MM.1S (cell line): ENCODE measurements around the gene SEMA4A.
A peak's percentile ranks its signal among the peaks of the same experiment; 100 is the strongest.

ENCODE experiments used
- DNase-seq: peaks from one replicate; pipeline ENCODE4 v3.0.0-alpha.2; 2015
- H2AFZ ChIP-seq: fragments of 300-600 bp; sonication (generic); 2 replicates; pipeline ENCODE4 v1.6.0; 2016; ENCODE audit warnings: antibody characterized with exemption, low read length
- H3F3A ChIP-seq: fragments of 300-600 bp; sonication (generic); 2 replicates; pipeline ENCODE4 v1.6.1; 2016; ENCODE audit warnings: mild to moderate bottlenecking, antibody characterized with exemption, low read length, moderate library complexity, mixed read lengths; ENCODE audit not compliant: insufficient read depth
- H3K27ac ChIP-seq: fragments of 300-600 bp; sonication (generic); 2 replicates; pipeline ENCODE4 v1.5.1; 2016; ENCODE audit warnings: mild to moderate bottlenecking, low read length
- H3K27me3 ChIP-seq: fragments of 300-600 bp; sonication (generic); replicated peaks from 2 replicates; pipeline ENCODE4 v1.6.0; 2016; ENCODE audit warnings: low read length; ENCODE audit not compliant: insufficient read depth
- H3K36me3 ChIP-seq: fragments of 300-600 bp; sonication (generic); replicated peaks from 2 replicates; pipeline ENCODE4 v1.6.1; 2016; ENCODE audit warnings: mild to moderate bottlenecking, low read length, mixed read lengths; ENCODE audit not compliant: insufficient read depth
- H3K4me1 ChIP-seq: fragments of 300-600 bp; sonication (generic); 2 replicates; pipeline ENCODE4 v1.6.1; 2016; ENCODE audit warnings: low read length, mixed read lengths
- H3K4me2 ChIP-seq: fragments of 300-600 bp; sonication (generic); 2 replicates; pipeline ENCODE4 v1.6.0; 2016; ENCODE audit warnings: low read depth, low read length
- H3K4me3 ChIP-seq: fragments of 300-600 bp; sonication (generic); 2 replicates; pipeline ENCODE4 v1.5.1; 2016; ENCODE audit warnings: low read length, mixed read lengths
- H3K79me2 ChIP-seq: fragments of 300-600 bp; sonication (generic); 2 replicates; pipeline ENCODE4 v1.6.1; 2016; ENCODE audit warnings: mixed run types, low read length, mixed read lengths
- H3K9ac ChIP-seq: fragments of 300-600 bp; sonication (generic); 2 replicates; pipeline ENCODE4 v1.6.1; 2016; ENCODE audit warnings: low read length, mixed read lengths
- H3K9me2 ChIP-seq: fragments of 300-600 bp; sonication (generic); replicated peaks from 2 replicates; pipeline ENCODE4 v1.6.1; 2016; ENCODE audit warnings: mild to moderate bottlenecking, low read length, mixed read lengths; ENCODE audit not compliant: insufficient read depth
- H3K9me3 ChIP-seq: fragments of 300-600 bp; sonication (generic); replicated peaks from 2 replicates; pipeline ENCODE4 v1.6.1; 2016; ENCODE audit warnings: mild to moderate bottlenecking, low read length, mixed read lengths; ENCODE audit not compliant: insufficient read depth
- H4K20me1 ChIP-seq: fragments of 300-600 bp; sonication (generic); 2 replicates; pipeline ENCODE4 v1.6.1; 2016; ENCODE audit warnings: mild to moderate bottlenecking, low read length, moderate library complexity, mixed read lengths; ENCODE audit not compliant: insufficient read depth
- CTCF ChIP-seq: fragments of 300-600 bp; sonication (generic); IDR thresholded peaks from 2 replicates; pipeline ENCODE4 v1.5.1; 2016; ENCODE audit warnings: antibody characterized with exemption, low read length, mixed read lengths
- EZH2 ChIP-seq: fragments of 300-600 bp; sonication (generic); optimal IDR thresholded peaks from 2 replicates; pipeline ENCODE3; 2017; ENCODE audit warnings: low read depth, mild to moderate bottlenecking, antibody characterized with exemption, low read length, mixed read lengths
- EZH2phosphoT487 ChIP-seq: fragments of 300-600 bp; sonication (generic); IDR thresholded peaks from 2 replicates; pipeline ENCODE4 v1.6.1; 2018; ENCODE audit warnings: antibody characterized with exemption, low read length

The SEMA4A gene

GRCh38 chr1:156128654-156129597, 24.5 kb upstream of the SEMA4A start:
- H3K27ac ChIP-seq: no peak overlapping the region
- no peaks in the 10 kb centered on the region for H3K36me3 ChIP-seq
- no peaks in the 10 kb centered on the region for H3K9me2 ChIP-seq
- no peaks in the 10 kb centered on the region for H3K79me2 ChIP-seq
- no peaks in the 10 kb centered on the region for H3K9me3 ChIP-seq
- no peak for DNase-seq
- H4K20me1 ChIP-seq: no peaks in the 10 kb centered on the region
- H3K4me2 ChIP-seq: no peak overlapping the region
- TF ChIP-seq CTCF: no peak
- no peak overlapping the region for H2AFZ ChIP-seq
- no peaks in the 10 kb centered on the region for H3K27me3 ChIP-seq
- peaks cover 32% of the 10 kb centered on the region for H3K4me1 ChIP-seq
- no peak overlapping the region for H3K9ac ChIP-seq
- peaks cover 8% of the 10 kb centered on the region; the same call in 1 of the 2 replicates for H3F3A ChIP-seq
- H3K4me3 ChIP-seq: no peak overlapping the region

GRCh38 chr1:156129687-156130577, 23.5 kb upstream of the SEMA4A start:
- H3K36me3 ChIP-seq: no peaks in the 10 kb centered on the region
- H3K4me3 ChIP-seq: no peak overlapping the region
- H3K27me3 ChIP-seq: no peaks in the 10 kb centered on the region

GRCh38 chr1:156130578-156130942, 22.8 kb upstream of the SEMA4A start:
- peaks cover 6% of the 10 kb centered on the region; the same call in 1 of the 2 replicates for H3F3A ChIP-seq
- H3K27me3 ChIP-seq: no peaks in the 10 kb centered on the region
- H3K36me3 ChIP-seq: no peaks in the 10 kb centered on the region
- no peaks in the 10 kb centered on the region for H3K9me3 ChIP-seq
- no peak overlapping the region for H3K4me3 ChIP-seq
- H3K9me2 ChIP-seq: no peaks in the 10 kb centered on the region
- H3K27ac ChIP-seq: no peak overlapping the region
- no peaks in the 10 kb centered on the region for H4K20me1 ChIP-seq
- H3K4me1 ChIP-seq: peaks cover 32% of the 10 kb centered on the region
- DNase-seq: no peak
- H3K79me2 ChIP-seq: no peaks in the 10 kb centered on the region
- H2AFZ ChIP-seq: no peak overlapping the region
- H3K9ac ChIP-seq: no peak overlapping the region
- H3K4me2 ChIP-seq: no peak overlapping the region
- TF ChIP-seq CTCF (no peak), EZH2phosphoT487 (no peak), EZH2 (no peak)

More at GRCh38 chr1:156129687-156130577, 23.5 kb upstream of the SEMA4A start:
- no peak overlapping the region for H2AFZ ChIP-seq
- no peaks in the 10 kb centered on the region for H3K9me2 ChIP-seq
- H3F3A ChIP-seq: peaks cover 6% of the 10 kb centered on the region; the same call in 1 of the 2 replicates
- H4K20me1 ChIP-seq: no peaks in the 10 kb centered on the region
- H3K9me3 ChIP-seq: no peaks in the 10 kb centered on the region
- H3K4me1 ChIP-seq: peaks cover 32% of the 10 kb centered on the region
- DNase-seq: peak; percentile 79
- H3K4me2 ChIP-seq: no peak overlapping the region
- no peaks in the 10 kb centered on the region for H3K79me2 ChIP-seq
- TF ChIP-seq CTCF (peak; percentile 99), EZH2 (no peak), EZH2phosphoT487 (no peak)
- H3K9ac ChIP-seq: no peak overlapping the region
- H3K27ac ChIP-seq: no peak overlapping the region
